Neural cell (in vitro differentiated cells): ENCODE measurements around the gene NSUN6. TPM values are rescaled to one million over a fixed set of nuclear protein-coding genes. Genes with fewer than 3 reads are reported as not detected.
A peak's percentile ranks its signal among the peaks of the same experiment; 100 is the strongest.

ENCODE experiments used
- H2AFZ ChIP-seq: fragments of 200-600, 300-800 bp; sonication (generic), shearing (Covaris generic); 2 replicates; pipeline ENCODE4 v1.6.0; 2014; ENCODE audit warnings: low read depth, mild to moderate bottlenecking, antibody characterized with exemption, low read length, moderate library complexity
- H3F3A ChIP-seq: fragments of 200-600 bp; shearing (Covaris generic); 2 replicates; pipeline ENCODE4 v1.6.1; 2016; ENCODE audit warnings: mild to moderate bottlenecking, moderate library complexity, mixed read lengths, antibody characterized with exemption, low read length; ENCODE audit not compliant: insufficient read depth, poor library complexity, severe bottlenecking
- H3K27ac ChIP-seq: fragments of 200-600, 300-800 bp; sonication (generic), shearing (Covaris generic); 2 replicates; pipeline ENCODE4 v1.5.1; 2014; ENCODE audit warnings: mild to moderate bottlenecking, low read length, moderate library complexity
- H3K27me3 ChIP-seq: fragments of 300-800, 200-600 bp; sonication (generic), shearing (Covaris generic); 2 replicates; pipeline ENCODE4 v1.6.0; 2014; ENCODE audit warnings: mild to moderate bottlenecking, low read depth, low read length, moderate library complexity; ENCODE audit not compliant: insufficient read depth
- H3K36me3 ChIP-seq: fragments of 300-800, 200-600 bp; sonication (generic), shearing (Covaris generic); 2 replicates; pipeline ENCODE4 v1.5.1; 2014; ENCODE audit warnings: mild to moderate bottlenecking, antibody characterized with exemption, low read length, moderate library complexity; ENCODE audit not compliant: insufficient read depth
- H3K4me2 ChIP-seq: fragments of 300-800, 200-600 bp; sonication (generic), shearing (Covaris generic); 2 replicates; pipeline ENCODE4 v1.6.0; 2014; ENCODE audit warnings: mild to moderate bottlenecking, low read length
- H3K4me3 ChIP-seq: fragments of 300-800, 200-600 bp; sonication (generic), shearing (Covaris generic); 2 replicates; pipeline ENCODE4 v1.5.1; 2014; ENCODE audit warnings: mild to moderate bottlenecking, low read length, moderate library complexity
- H3K79me2 ChIP-seq: fragments of 200-600 bp; shearing (Covaris generic); replicated peaks from 2 replicates; pipeline ENCODE4 v1.6.0; 2014; ENCODE audit warnings: mild to moderate bottlenecking, low read length, moderate library complexity; ENCODE audit not compliant: insufficient read depth
- H3K9ac ChIP-seq: fragments of 300-800, 200-600 bp; sonication (generic), shearing (Covaris generic); 2 replicates; pipeline ENCODE4 v1.6.1; 2016; ENCODE audit warnings: mild to moderate bottlenecking, low read length, mixed read lengths
- H3K9me2 ChIP-seq: fragments of 200-600 bp; shearing (Covaris generic); 2 replicates; pipeline ENCODE4 v1.6.1; 2016; ENCODE audit warnings: mild to moderate bottlenecking, low read length, mixed read lengths; ENCODE audit not compliant: insufficient read depth
- H3K9me3 ChIP-seq: fragments of 200-600, 300-800 bp; sonication (generic), shearing (Covaris generic); 2 replicates; pipeline ENCODE4 v1.6.1; 2016; ENCODE audit warnings: mild to moderate bottlenecking, mixed run types, low read length, moderate library complexity, mixed read lengths
- H4K20me1 ChIP-seq: fragments of 200-600 bp; shearing (Covaris generic); 2 replicates; pipeline ENCODE4 v1.6.1; 2016; ENCODE audit warnings: mild to moderate bottlenecking, mixed run types; ENCODE audit not compliant: insufficient read depth
- CTCF ChIP-seq: fragments of 450-650 bp; IDR thresholded peaks from 2 replicates; pipeline ENCODE4 v1.5.1; 2014; ENCODE audit warnings: antibody characterized with exemption, mild to moderate bottlenecking, moderate library complexity; ENCODE audit not compliant: poor library complexity, severe bottlenecking
- EP300 ChIP-seq: fragments of 450-650 bp; conservative IDR thresholded peaks from 2 replicates; pipeline ENCODE4 v1.6.1; 2014; ENCODE audit warnings: antibody characterized with exemption, mild to moderate bottlenecking, moderate library complexity; ENCODE audit not compliant: poor library complexity, severe bottlenecking
- EZH2 ChIP-seq: fragments of 200-600, 300-800 bp; shearing (Covaris generic), sonication (generic); IDR thresholded peaks from 2 replicates; pipeline ENCODE4 v1.6.1; 2014; ENCODE audit warnings: antibody characterized with exemption, low read length, borderline replicate concordance, mild to moderate bottlenecking; ENCODE audit not compliant: insufficient read depth, poor library complexity, severe bottlenecking
- MXI1 ChIP-seq: fragments of 450-650 bp; conservative IDR thresholded peaks from 2 replicates; pipeline ENCODE4 v1.6.1; 2014; ENCODE audit warnings: antibody characterized with exemption, mild to moderate bottlenecking; ENCODE audit not compliant: poor library complexity, severe bottlenecking
- POLR2AphosphoS5 ChIP-seq: IDR thresholded peaks from 2 replicates; pipeline ENCODE4 v1.6.1; 2012
- RAD21 ChIP-seq: fragments of 450-650 bp; conservative IDR thresholded peaks from 2 replicates; pipeline ENCODE4 v1.6.1; 2014; ENCODE audit warnings: antibody characterized with exemption, mild to moderate bottlenecking, moderate library complexity
- SMC3 ChIP-seq: fragments of 450-650 bp; conservative IDR thresholded peaks from 2 replicates; pipeline ENCODE4 v1.6.1; 2014; ENCODE audit warnings: antibody characterized with exemption, mild to moderate bottlenecking, moderate library complexity; ENCODE audit not compliant: poor library complexity
- TAF1 ChIP-seq: IDR thresholded peaks from 2 replicates; pipeline ENCODE4 v1.6.1; 2012; ENCODE audit warnings: low read depth
- polyA plus RNA-seq: library from polyadenylated mRNA; depleted of rRNA; stranded (reverse); fragments of >200 nt; gene quantifications from 2 replicates; pipeline ENCODE4 v1.2.3, GENCODE V29; 2014
- TF ChIP-seq, protein P1 (sequence below): IDR thresholded peaks from 2 replicates; pipeline ENCODE4 v1.6.1; 2012; ENCODE audit warnings: borderline replicate concordance

Gene NSUN6
- polyA plus RNA-seq, 1 donor from 2014 or later = 74.6 TPM

DNA sequence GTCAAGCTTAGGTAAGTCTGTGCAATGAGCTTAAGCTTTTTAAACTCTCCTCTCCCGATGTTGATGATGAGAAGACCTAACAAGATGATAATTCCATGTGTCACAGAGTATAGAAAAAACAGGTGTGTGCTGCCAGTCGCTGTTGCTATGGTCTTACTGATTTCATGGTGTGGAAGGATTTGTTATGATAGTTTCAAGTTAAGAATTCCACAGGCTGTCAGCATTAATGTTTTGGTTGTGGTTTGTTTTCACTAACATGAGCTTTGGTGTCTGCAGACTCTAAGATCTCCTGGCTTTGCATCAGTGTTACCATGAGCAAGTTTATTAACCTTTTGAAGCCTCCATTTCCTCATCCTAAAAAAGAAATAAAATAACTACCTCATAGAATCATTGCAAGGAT, 123.7 kb downstream of the NSUN6 start:
- no peaks in the 10 kb centered on the region for H3K9me2 ChIP-seq
- no peaks in the 10 kb centered on the region for H3K36me3 ChIP-seq
- H3F3A ChIP-seq = no peaks in the 10 kb centered on the region
- no peak overlapping the region for H3K4me2 ChIP-seq
- H4K20me1 ChIP-seq = no peaks in the 10 kb centered on the region
- no peak overlapping the region for H3K9ac ChIP-seq
- no peaks in the 10 kb centered on the region for H3K9me3 ChIP-seq
- H3K27ac ChIP-seq = no peak overlapping the region
- TF ChIP-seq, protein P1, sequence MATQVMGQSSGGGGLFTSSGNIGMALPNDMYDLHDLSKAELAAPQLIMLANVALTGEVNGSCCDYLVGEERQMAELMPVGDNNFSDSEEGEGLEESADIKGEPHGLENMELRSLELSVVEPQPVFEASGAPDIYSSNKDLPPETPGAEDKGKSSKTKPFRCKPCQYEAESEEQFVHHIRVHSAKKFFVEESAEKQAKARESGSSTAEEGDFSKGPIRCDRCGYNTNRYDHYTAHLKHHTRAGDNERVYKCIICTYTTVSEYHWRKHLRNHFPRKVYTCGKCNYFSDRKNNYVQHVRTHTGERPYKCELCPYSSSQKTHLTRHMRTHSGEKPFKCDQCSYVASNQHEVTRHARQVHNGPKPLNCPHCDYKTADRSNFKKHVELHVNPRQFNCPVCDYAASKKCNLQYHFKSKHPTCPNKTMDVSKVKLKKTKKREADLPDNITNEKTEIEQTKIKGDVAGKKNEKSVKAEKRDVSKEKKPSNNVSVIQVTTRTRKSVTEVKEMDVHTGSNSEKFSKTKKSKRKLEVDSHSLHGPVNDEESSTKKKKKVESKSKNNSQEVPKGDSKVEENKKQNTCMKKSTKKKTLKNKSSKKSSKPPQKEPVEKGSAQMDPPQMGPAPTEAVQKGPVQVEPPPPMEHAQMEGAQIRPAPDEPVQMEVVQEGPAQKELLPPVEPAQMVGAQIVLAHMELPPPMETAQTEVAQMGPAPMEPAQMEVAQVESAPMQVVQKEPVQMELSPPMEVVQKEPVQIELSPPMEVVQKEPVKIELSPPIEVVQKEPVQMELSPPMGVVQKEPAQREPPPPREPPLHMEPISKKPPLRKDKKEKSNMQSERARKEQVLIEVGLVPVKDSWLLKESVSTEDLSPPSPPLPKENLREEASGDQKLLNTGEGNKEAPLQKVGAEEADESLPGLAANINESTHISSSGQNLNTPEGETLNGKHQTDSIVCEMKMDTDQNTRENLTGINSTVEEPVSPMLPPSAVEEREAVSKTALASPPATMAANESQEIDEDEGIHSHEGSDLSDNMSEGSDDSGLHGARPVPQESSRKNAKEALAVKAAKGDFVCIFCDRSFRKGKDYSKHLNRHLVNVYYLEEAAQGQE = no peak
- TF ChIP-seq SMC3 (no peak), EP300 (no peak), RAD21 (no peak), POLR2AphosphoS5 (no peak), MXI1 (no peak), TAF1 (no peak), EZH2 (no peak), CTCF (no peak)
- no peak overlapping the region for H2AFZ ChIP-seq
- no peaks in the 10 kb centered on the region for H3K79me2 ChIP-seq
- H3K27me3 ChIP-seq = no peaks in the 10 kb centered on the region
- H3K4me3 ChIP-seq = no peak overlapping the region

- Histone ChIP-seq H3K4me2 (peak overlapping the region; percentile 6), H4K20me1 (no peaks in the 10 kb centered on the region), H3K4me3 (no peak overlapping the region), H3K79me2 (no peaks in the 10 kb centered on the region), H3K27ac (no peak overlapping the region), H3K9me3 (no peaks in the 10 kb centered on the region), H3K9me2 (no peaks in the 10 kb centered on the region), H2AFZ (no peak overlapping the region), H3F3A (no peaks in the 10 kb centered on the region), H3K36me3 (no peaks in the 10 kb centered on the region), H3K9ac (no peak overlapping the region), H3K27me3 (no peaks in the 10 kb centered on the region)
- TF ChIP-seq, protein P1 = no peak
- TF ChIP-seq POLR2AphosphoS5 (peak; percentile 71), EP300 (peak; percentile 82)
Observed at GRCh38 chr10:18523858-18524257, 127.5 kb downstream of the NSUN6 start.
